ENCODE results near the gene PAXIP1.
"Not testable (repeated sequence)": the region's sequence is repeated elsewhere in the genome, so short reads cannot be mapped to it uniquely, and the experiment has no call there.

PAXIP1 gene

GRCh38 chr7:155038335-155038734, 35.4 kb upstream of the PAXIP1 start:
- H3K4me1 ChIP-seq (ENCODE audit: control insufficient read depth, insufficient read depth, low read depth, low read length), result no peaks in the 10 kb centered on the region
- no peak overlapping the region for H3K27ac ChIP-seq (ENCODE audit: low read length, poor library complexity, severe bottlenecking)
- H3K18ac ChIP-seq (ENCODE audit: low read depth in 1 of 2, low read length in 2 of 2), result no peak overlapping the region
- WGBS, result 74% methylated on average over 4 of the region's 4 CpGs
- no peak overlapping the region for H2BK5ac ChIP-seq (ENCODE audit: low read depth, low read length, poor library complexity, severe bottlenecking)
- H3K23ac ChIP-seq (ENCODE audit: low read length in 2 of 2), result no peak overlapping the region
- no peak overlapping the region for H4K8ac ChIP-seq (ENCODE audit: low read length)
- H3K4me3 ChIP-seq (ENCODE audit: insufficient read depth in 1 of 2, low read depth in 1 of 2, low read length in 2 of 2), result no peak overlapping the region
- no peak overlapping the region for H4K91ac ChIP-seq (ENCODE audit: low read length)
- no peaks in the 10 kb centered on the region for H3K36me3 ChIP-seq (ENCODE audit: control insufficient read depth in 1 of 2, insufficient read depth in 2 of 2, low read depth in 1 of 2, low read length in 2 of 2)
- no peak overlapping the region for H2AK5ac ChIP-seq (ENCODE audit: low read length, severe bottlenecking)
- H2BK12ac ChIP-seq (ENCODE audit: low read length in 2 of 2), result no peak overlapping the region
- no peak for DNase-seq
- no peaks in the 10 kb centered on the region for H3K9me3 ChIP-seq (ENCODE audit: control insufficient read depth, low read length)
- H3K27me3 ChIP-seq (ENCODE audit: control insufficient read depth in 1 of 2, insufficient read depth in 1 of 2, low read length in 2 of 2), result no peaks in the 10 kb centered on the region
- no peak overlapping the region for H3K9ac ChIP-seq (ENCODE audit: low read length)
- no peak overlapping the region for H3K4me2 ChIP-seq (ENCODE audit: low read length, poor library complexity, severe bottlenecking)
- no peak overlapping the region for H3K14ac ChIP-seq (ENCODE audit: low read length in 2 of 2)
- H2BK15ac ChIP-seq (ENCODE audit: low read depth, poor library complexity, severe bottlenecking), result no peak overlapping the region
- no peak overlapping the region for H2BK120ac ChIP-seq (ENCODE audit: low read depth, low read length)
- H3K79me1 ChIP-seq (replicated peaks; ENCODE audit: low read length, poor library complexity, severe bottlenecking), result no peaks in the 10 kb centered on the region
- H3K4ac ChIP-seq (ENCODE audit: low read depth in 1 of 2, low read length in 2 of 2), result no peak overlapping the region
- H2AFZ ChIP-seq (ENCODE audit: low read depth, low read length), result no peak overlapping the region

DNA sequence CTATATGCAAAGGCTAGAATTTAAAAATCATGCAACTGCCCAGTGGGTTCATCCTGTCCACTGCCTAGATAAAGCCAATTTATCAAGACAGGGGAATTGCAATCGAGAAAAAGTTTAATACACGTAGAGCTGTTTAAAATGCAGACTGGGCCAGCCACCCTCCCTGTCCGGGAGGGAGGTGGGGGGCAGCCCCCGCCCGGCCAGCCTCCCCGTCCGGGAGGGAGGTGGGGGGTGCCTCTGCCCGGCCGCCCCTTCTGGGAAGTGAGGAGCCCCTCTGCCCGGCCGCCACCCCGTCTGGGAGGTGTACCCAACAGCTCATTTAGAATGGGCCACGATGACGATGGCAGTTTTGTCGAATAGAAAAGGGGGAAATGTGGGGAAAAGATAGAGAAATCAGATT, 31.6 kb upstream of the PAXIP1 start:
- not testable (repeated sequence) for H3K36me3 ChIP-seq (ENCODE audit: control insufficient read depth in 1 of 2, insufficient read depth in 2 of 2, low read depth in 1 of 2, low read length in 2 of 2); H3K4ac ChIP-seq (ENCODE audit: low read depth in 1 of 2, low read length in 2 of 2); H3K4me3 ChIP-seq (ENCODE audit: insufficient read depth in 1 of 2, low read depth in 1 of 2, low read length in 2 of 2); H2AK5ac ChIP-seq (ENCODE audit: low read length, severe bottlenecking); H3K18ac ChIP-seq (ENCODE audit: low read depth in 1 of 2, low read length in 2 of 2); H3K79me1 ChIP-seq (replicated peaks; ENCODE audit: low read length, poor library complexity, severe bottlenecking); H3K14ac ChIP-seq (ENCODE audit: low read length in 2 of 2); H2BK5ac ChIP-seq (ENCODE audit: low read depth, low read length, poor library complexity, severe bottlenecking); H3K9ac ChIP-seq (ENCODE audit: low read length); H3K23ac ChIP-seq (ENCODE audit: low read length in 2 of 2); H4K91ac ChIP-seq (ENCODE audit: low read length); H2BK12ac ChIP-seq (ENCODE audit: low read length in 2 of 2); H2BK15ac ChIP-seq (ENCODE audit: low read depth, poor library complexity, severe bottlenecking); H3K27me3 ChIP-seq (ENCODE audit: control insufficient read depth in 1 of 2, insufficient read depth in 1 of 2, low read length in 2 of 2); H2BK120ac ChIP-seq (ENCODE audit: low read depth, low read length); H2AFZ ChIP-seq (ENCODE audit: low read depth, low read length); H3K9me3 ChIP-seq (ENCODE audit: control insufficient read depth, low read length); H3K4me2 ChIP-seq (ENCODE audit: low read length, poor library complexity, severe bottlenecking); DNase-seq; H3K4me1 ChIP-seq (ENCODE audit: control insufficient read depth, insufficient read depth, low read depth, low read length); H4K8ac ChIP-seq (ENCODE audit: low read length); H3K27ac ChIP-seq (ENCODE audit: low read length, poor library complexity, severe bottlenecking)
- WGBS, result 78% methylated on average over 9 of the region's 15 CpGs

DNA sequence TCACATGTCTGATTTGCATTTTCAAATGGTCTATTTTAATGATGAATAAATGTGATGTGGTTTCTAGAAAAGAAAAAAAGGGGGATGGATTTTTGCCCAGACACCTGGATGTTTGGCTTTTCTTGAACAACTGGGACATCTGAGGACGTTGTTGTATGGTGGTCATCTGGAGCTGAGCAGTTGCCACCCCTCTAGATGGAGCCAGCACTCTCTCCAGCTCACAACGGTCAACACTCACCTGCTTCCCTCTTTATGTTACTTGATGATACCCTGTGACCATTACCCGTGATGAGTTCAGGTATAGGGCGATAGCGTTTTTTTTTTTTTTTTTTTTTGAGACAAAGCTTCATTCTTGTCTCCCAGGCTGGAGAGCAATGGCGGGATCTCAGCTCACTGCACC, 30.1 kb upstream of the PAXIP1 start:
- no peak for DNase-seq
- WGBS, result 68% methylated on average over 6 of the region's 6 CpGs
- Histone ChIP-seq H3K36me3 (ENCODE audit: control insufficient read depth in 1 of 2, insufficient read depth in 2 of 2, low read depth in 1 of 2, low read length in 2 of 2) (no peaks in the 10 kb centered on the region), H2BK120ac (ENCODE audit: low read depth, low read length) (no peak overlapping the region), H2AFZ (ENCODE audit: low read depth, low read length) (no peak overlapping the region), H3K14ac (ENCODE audit: low read length in 2 of 2) (no peak overlapping the region), H2BK15ac (ENCODE audit: low read depth, poor library complexity, severe bottlenecking) (no peak overlapping the region), H3K27ac (ENCODE audit: low read length, poor library complexity, severe bottlenecking) (no peak overlapping the region), H2BK5ac (ENCODE audit: low read depth, low read length, poor library complexity, severe bottlenecking) (no peak overlapping the region), H3K18ac (ENCODE audit: low read depth in 1 of 2, low read length in 2 of 2) (no peak overlapping the region), H4K8ac (ENCODE audit: low read length) (no peak overlapping the region), H3K9ac (ENCODE audit: low read length) (no peak overlapping the region), H2BK12ac (ENCODE audit: low read length in 2 of 2) (no peak overlapping the region), H3K4ac (ENCODE audit: low read depth in 1 of 2, low read length in 2 of 2) (no peak overlapping the region), H2AK5ac (ENCODE audit: low read length, severe bottlenecking) (no peak overlapping the region), H4K91ac (ENCODE audit: low read length) (no peak overlapping the region), H3K4me2 (ENCODE audit: low read length, poor library complexity, severe bottlenecking) (no peak overlapping the region), H3K79me1 (replicated peaks; ENCODE audit: low read length, poor library complexity, severe bottlenecking) (no peaks in the 10 kb centered on the region), H3K9me3 (ENCODE audit: control insufficient read depth, low read length) (no peaks in the 10 kb centered on the region), H3K4me1 (ENCODE audit: control insufficient read depth, insufficient read depth, low read depth, low read length) (no peaks in the 10 kb centered on the region), H3K23ac (ENCODE audit: low read length in 2 of 2) (no peak overlapping the region), H3K4me3 (ENCODE audit: insufficient read depth in 1 of 2, low read depth in 1 of 2, low read length in 2 of 2) (no peak overlapping the region), H3K27me3 (ENCODE audit: control insufficient read depth in 1 of 2, insufficient read depth in 1 of 2, low read length in 2 of 2) (no peaks in the 10 kb centered on the region)

DNA sequence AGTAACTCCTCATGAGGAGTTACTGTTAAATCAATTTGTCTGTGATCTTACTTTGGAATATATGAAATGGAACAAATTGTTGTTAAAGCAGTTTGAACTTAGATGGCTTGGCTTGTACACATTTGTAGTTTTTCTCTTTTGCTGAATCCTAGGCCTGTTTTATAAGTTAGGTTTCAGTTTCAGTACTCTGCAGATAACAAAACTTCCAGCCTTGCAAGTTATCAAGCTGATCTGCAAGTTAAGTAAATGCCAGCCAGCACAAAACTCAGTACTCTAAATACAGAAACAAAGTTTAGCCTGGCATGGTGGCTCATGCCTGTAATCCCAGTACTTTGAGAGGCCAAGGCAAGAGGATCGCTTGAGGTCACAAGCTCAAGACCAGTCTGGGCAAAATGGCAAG, 25.0 kb upstream of the PAXIP1 start:
- Histone ChIP-seq H3K18ac (ENCODE audit: low read depth in 1 of 2, low read length in 2 of 2) (no peak overlapping the region), H2BK5ac (ENCODE audit: low read depth, low read length, poor library complexity, severe bottlenecking) (no peak overlapping the region), H3K9ac (ENCODE audit: low read length) (no peak overlapping the region), H3K27me3 (ENCODE audit: control insufficient read depth in 1 of 2, insufficient read depth in 1 of 2, low read length in 2 of 2) (no peaks in the 10 kb centered on the region), H3K79me1 (replicated peaks; ENCODE audit: low read length, poor library complexity, severe bottlenecking) (no peaks in the 10 kb centered on the region), H3K23ac (ENCODE audit: low read length in 2 of 2) (no peak overlapping the region), H3K27ac (ENCODE audit: low read length, poor library complexity, severe bottlenecking) (no peak overlapping the region), H4K8ac (ENCODE audit: low read length) (no peak overlapping the region), H3K4me1 (ENCODE audit: control insufficient read depth, insufficient read depth, low read depth, low read length) (no peaks in the 10 kb centered on the region), H2AFZ (ENCODE audit: low read depth, low read length) (no peak overlapping the region), H3K9me3 (ENCODE audit: control insufficient read depth, low read length) (no peaks in the 10 kb centered on the region), H3K36me3 (ENCODE audit: control insufficient read depth in 1 of 2, insufficient read depth in 2 of 2, low read depth in 1 of 2, low read length in 2 of 2) (no peaks in the 10 kb centered on the region), H2BK12ac (ENCODE audit: low read length in 2 of 2) (no peak overlapping the region), H2BK120ac (ENCODE audit: low read depth, low read length) (no peak overlapping the region), H3K14ac (ENCODE audit: low read length in 2 of 2) (no peak overlapping the region), H2BK15ac (ENCODE audit: low read depth, poor library complexity, severe bottlenecking) (no peak overlapping the region), H2AK5ac (ENCODE audit: low read length, severe bottlenecking) (no peak overlapping the region), H4K91ac (ENCODE audit: low read length) (no peak overlapping the region), H3K4me3 (ENCODE audit: insufficient read depth in 1 of 2, low read depth in 1 of 2, low read length in 2 of 2) (no peak overlapping the region), H3K4ac (ENCODE audit: low read depth in 1 of 2, low read length in 2 of 2) (no peak overlapping the region), H3K4me2 (ENCODE audit: low read length, poor library complexity, severe bottlenecking) (no peak overlapping the region)
- WGBS, result 100% methylated on average over 1 of the region's 1 CpG
- no peak for DNase-seq

All from mesenchymal stem cell (in vitro differentiated cells and primary cell).